Smooth muscle cell (in vitro differentiated cells): ENCODE measurements around the gene DEK. TPM values are rescaled to one million over a fixed set of nuclear protein-coding genes. Genes with fewer than 3 reads are reported as not detected.

Experiments
- DNase-seq: peaks from one replicate; lab custom pipeline; 2025; ENCODE audit not compliant: unreplicated experiment; lab: John Stamatoyannopoulos, UW
- H2AFZ ChIP-seq: fragments of 200-600 bp; sonication (generic); 2 replicates; pipeline ENCODE4 v1.6.0; 2016; ENCODE audit warnings: antibody characterized with exemption, low read depth, mild to moderate bottlenecking
- H3F3A ChIP-seq: fragments of 200-600 bp; sonication (generic); 2 replicates; pipeline ENCODE4 v1.6.0; 2017; ENCODE audit warnings: antibody characterized with exemption, low read depth
- H3K27ac ChIP-seq: fragments of 200-600 bp; sonication (generic); 2 replicates; pipeline ENCODE4 v1.5.1; 2016; ENCODE audit warnings: low read depth, mild to moderate bottlenecking
- H3K27me3 ChIP-seq: fragments of 200-600 bp; sonication (generic); 2 replicates; pipeline ENCODE4 v1.6.1; 2016; ENCODE audit warnings: low read depth, mild to moderate bottlenecking
- H3K36me3 ChIP-seq: fragments of 200-600 bp; sonication (generic); 2 replicates; pipeline ENCODE4 v1.5.1; 2016; ENCODE audit warnings: low read depth
- H3K4me1 ChIP-seq: fragments of 200-600 bp; sonication (generic); 2 replicates; pipeline ENCODE4 v1.5.1; 2016; ENCODE audit warnings: low read depth
- H3K4me2 ChIP-seq: fragments of 200-600 bp; sonication (generic); 2 replicates; pipeline ENCODE4 v1.6.0; 2016; ENCODE audit warnings: mild to moderate bottlenecking
- H3K4me3 ChIP-seq: fragments of 200-600 bp; sonication (generic); 2 replicates; pipeline ENCODE4 v1.5.1; 2016; ENCODE audit warnings: mild to moderate bottlenecking
- H3K79me2 ChIP-seq: fragments of 200-600 bp; sonication (generic); 2 replicates; pipeline ENCODE4 v1.6.0; 2016; ENCODE audit warnings: low read depth, mild to moderate bottlenecking
- H3K9ac ChIP-seq: fragments of 200-600 bp; sonication (generic); 2 replicates; pipeline ENCODE4 v1.6.0; 2016; ENCODE audit warnings: low read depth
- H3K9me3 ChIP-seq: fragments of 200-600 bp; sonication (generic); replicated peaks from 2 replicates; pipeline ENCODE4 v1.5.1; 2016; ENCODE audit warnings: low read depth
- H4K20me1 ChIP-seq: fragments of 200-600 bp; sonication (generic); 2 replicates; pipeline ENCODE4 v1.6.0; 2016; ENCODE audit warnings: low read depth
- CTCF ChIP-seq: fragments of 200-600 bp; sonication (generic); IDR thresholded peaks from 2 replicates; pipeline ENCODE4 v1.5.1; 2017; ENCODE audit warnings: borderline replicate concordance, mild to moderate bottlenecking, antibody characterized with exemption; ENCODE audit not compliant: insufficient read depth, poor library complexity, severe bottlenecking
- WGBS: methylation state at CpG from one replicate; pipeline ENCODE4 v1.1.7; 2016; ENCODE audit warnings: low lambda C conversion rate; 5-methylcytosine and 5-hydroxymethylcytosine counted together
- polyA plus RNA-seq: library from polyadenylated mRNA; unstranded; fragments of >200 nt; fragmentation: Nextera tagmentation; extraction: Ambion mirVana; gene quantifications from 2 replicates; pipeline ENCODE4 v1.2.1, GENCODE V29; 2016
- total RNA-seq: library from RNA; depleted of rRNA; stranded (reverse); fragments of >200 nt; gene quantifications from 2 replicates; pipeline ENCODE4 v1.2.3, GENCODE V29; 2014

DEK gene
- total and polyA plus RNA-seq, 2 experiments from 2014 or later = 33.7 to 56.5 TPM

GRCh38 chr6:18213439-18213838, 50.9 kb downstream of the DEK start:
- Histone ChIP-seq H3K9ac (no peak overlapping the region), H3F3A (no peaks in the 10 kb centered on the region), H3K27me3 (no peaks in the 10 kb centered on the region), H3K4me2 (no peak overlapping the region), H3K27ac (no peak overlapping the region), H3K79me2 (no peaks in the 10 kb centered on the region), H3K36me3 (no peaks in the 10 kb centered on the region), H2AFZ (no peak overlapping the region), H3K4me3 (no peak overlapping the region), H4K20me1 (no peaks in the 10 kb centered on the region), H3K9me3 (no peaks in the 10 kb centered on the region), H3K4me1 (no peaks in the 10 kb centered on the region)
- DNase-seq = no peak
- 94% methylated on average over 9 of the region's 9 CpGs for WGBS
- no peak for TF ChIP-seq CTCF

- DNase-seq = no peak
- H3K9ac ChIP-seq = no peak overlapping the region
- no peaks in the 10 kb centered on the region for H3K4me1 ChIP-seq
- no peaks in the 10 kb centered on the region for H4K20me1 ChIP-seq
- no peak overlapping the region for H3K4me2 ChIP-seq
- 88% methylated on average over 4 of the region's 4 CpGs for WGBS
- no peak for TF ChIP-seq CTCF
- no peaks in the 10 kb centered on the region for H3K79me2 ChIP-seq
- no peaks in the 10 kb centered on the region for H3K9me3 ChIP-seq
- H3K27ac ChIP-seq = no peak overlapping the region
- no peaks in the 10 kb centered on the region for H3K36me3 ChIP-seq
- H3K4me3 ChIP-seq = no peak overlapping the region
- no peaks in the 10 kb centered on the region for H3F3A ChIP-seq
- H3K27me3 ChIP-seq = no peaks in the 10 kb centered on the region
- no peak overlapping the region for H2AFZ ChIP-seq
Measured at GRCh38 chr6:18212231-18212630, 52.1 kb downstream of the DEK start.

GRCh38 chr6:18211338-18211737, 53.0 kb downstream of the DEK start:
- Histone ChIP-seq H3K9me3 (no peaks in the 10 kb centered on the region), H3K4me1 (no peaks in the 10 kb centered on the region), H3F3A (no peaks in the 10 kb centered on the region), H3K27me3 (no peaks in the 10 kb centered on the region), H2AFZ (no peak overlapping the region), H3K79me2 (no peaks in the 10 kb centered on the region), H3K36me3 (no peaks in the 10 kb centered on the region), H3K9ac (no peak overlapping the region), H3K4me3 (no peak overlapping the region), H3K27ac (no peak overlapping the region), H4K20me1 (no peaks in the 10 kb centered on the region), H3K4me2 (no peak overlapping the region)
- 92% methylated on average over 6 of the region's 6 CpGs for WGBS
- TF ChIP-seq CTCF = no peak
- no peak for DNase-seq

GRCh38 chr6:18210707-18211106, 53.6 kb downstream of the DEK start:
- H3K4me2 ChIP-seq = no peak overlapping the region
- H3K9me3 ChIP-seq = no peaks in the 10 kb centered on the region
- WGBS = 86% methylated on average over 5 of the region's 5 CpGs
- no peaks in the 10 kb centered on the region for H4K20me1 ChIP-seq
- H3K27me3 ChIP-seq = no peaks in the 10 kb centered on the region
- H3K4me1 ChIP-seq = no peaks in the 10 kb centered on the region
- no peak overlapping the region for H3K4me3 ChIP-seq
- DNase-seq = no peak
- no peaks in the 10 kb centered on the region for H3F3A ChIP-seq
- TF ChIP-seq CTCF = no peak
- H3K9ac ChIP-seq = no peak overlapping the region
- no peak overlapping the region for H2AFZ ChIP-seq
- H3K36me3 ChIP-seq = no peaks in the 10 kb centered on the region
- no peak overlapping the region for H3K27ac ChIP-seq
- H3K79me2 ChIP-seq = no peaks in the 10 kb centered on the region
